Measurements from ENCODE around the gene LGALS8. TPM values are rescaled to one million over a fixed set of nuclear protein-coding genes. Genes with fewer than 3 reads are reported as not detected.

LGALS8 gene
- total RNA-seq, 3 donors from 2014 or later: 55.3 to 74.3 (median 56.4) TPM

DNA sequence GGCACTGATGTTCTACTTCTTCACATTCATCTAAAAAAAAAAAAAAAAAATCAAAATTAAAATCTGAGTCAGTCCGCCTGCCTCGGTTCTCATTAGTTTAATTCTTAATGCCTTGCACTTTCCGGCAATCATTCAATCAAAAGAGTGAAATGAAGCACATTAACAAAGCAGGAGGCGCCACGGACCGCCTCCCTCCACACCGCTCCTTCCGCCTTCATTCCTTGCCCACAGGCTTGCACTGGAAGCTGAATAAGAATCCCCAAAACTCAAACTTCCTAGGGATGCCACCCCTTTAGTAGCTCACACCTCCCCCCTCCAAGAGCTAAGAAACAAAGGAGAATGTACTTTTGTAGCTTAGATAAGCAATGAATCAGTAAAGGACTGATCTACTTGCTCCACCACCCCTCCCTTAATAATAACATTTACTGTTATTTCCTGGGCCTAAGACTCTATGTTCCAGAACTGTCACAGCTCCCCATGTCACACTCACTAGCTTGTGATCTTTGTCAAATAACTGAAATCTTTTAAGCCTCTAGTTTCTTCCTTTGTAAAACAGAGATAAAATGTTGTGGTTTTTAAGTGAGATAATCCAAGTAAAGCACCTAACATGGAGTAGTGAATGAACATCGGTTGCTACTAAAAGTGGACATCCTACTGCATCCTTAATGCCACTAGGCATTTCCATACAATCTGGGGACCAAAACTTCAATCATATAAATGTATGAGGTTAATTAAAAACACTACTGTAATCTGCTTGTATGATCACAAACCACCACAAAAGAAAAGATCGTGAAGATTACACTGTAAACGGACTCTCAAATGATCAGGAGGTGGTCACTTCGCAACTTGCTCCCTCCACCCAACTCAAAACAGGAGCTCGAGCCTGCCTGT, 27.4 kb downstream of the LGALS8 start:
- H3K4me3 ChIP-seq: no peak overlapping the region
- intact Hi-C loops (cut with DNase I, micrococcal nuclease): no loop called here
- H3K36me3 ChIP-seq (ENCODE audit: low read depth): peaks cover 8% of the 10 kb centered on the region
- H3K4me1 ChIP-seq (ENCODE audit: low read depth): no peaks in the 10 kb centered on the region
- DNase-seq (no peak), ATAC-seq (no peak)
- H3K9me3 ChIP-seq: no peaks in the 10 kb centered on the region
- no peak for TF ChIP-seq CTCF (IDR thresholded peaks at IDR 0.05)

- no peaks in the 10 kb centered on the region for H3K4me1 ChIP-seq (ENCODE audit: low read depth)
- ATAC-seq (no peak), DNase-seq (no peak)
- no peak for TF ChIP-seq CTCF (IDR thresholded peaks at IDR 0.05)
- no peaks in the 10 kb centered on the region for H3K9me3 ChIP-seq
- no peak overlapping the region for H3K4me3 ChIP-seq
- peaks cover 13% of the 10 kb centered on the region for H3K36me3 ChIP-seq (ENCODE audit: low read depth)
- intact Hi-C loops (cut with DNase I, micrococcal nuclease): no loop called here
Measured at GRCh38 chr1:236552096-236552495, 28.3 kb downstream of the LGALS8 start.

DNA sequence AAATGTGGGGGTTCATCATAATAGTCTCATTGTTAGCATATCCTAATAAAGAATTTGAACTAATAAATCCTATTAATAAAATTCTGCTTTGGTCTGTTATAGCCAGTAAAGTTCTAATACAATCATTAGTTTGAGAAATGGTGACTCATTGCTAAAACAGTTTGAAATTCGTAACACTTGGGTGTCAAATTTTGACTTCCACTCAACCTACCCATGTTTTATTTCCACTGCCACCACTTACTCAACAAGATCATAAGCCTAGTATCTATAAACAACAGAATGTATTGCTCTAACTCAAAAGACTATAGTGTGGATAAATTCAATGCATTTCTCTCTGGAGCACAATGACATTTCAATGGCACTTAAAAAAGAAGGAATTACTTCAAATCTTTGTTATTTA, 29.1 kb downstream of the LGALS8 start:
- peaks cover 13% of the 10 kb centered on the region for H3K36me3 ChIP-seq (ENCODE audit: low read depth)
- no peak for TF ChIP-seq CTCF (IDR thresholded peaks at IDR 0.05)
- DNase-seq (no peak), ATAC-seq (no peak)
- no peaks in the 10 kb centered on the region for H3K9me3 ChIP-seq
- H3K4me3 ChIP-seq: no peak overlapping the region
- H3K4me1 ChIP-seq (ENCODE audit: low read depth): no peaks in the 10 kb centered on the region
- intact Hi-C loops (cut with DNase I, micrococcal nuclease): no loop called here

GRCh38 chr1:236553370-236553769, 29.6 kb downstream of the LGALS8 start:
- ATAC-seq (no peak), DNase-seq (no peak)
- peaks cover 13% of the 10 kb centered on the region for H3K36me3 ChIP-seq (ENCODE audit: low read depth)
- no peak for TF ChIP-seq CTCF (IDR thresholded peaks at IDR 0.05)
- H3K9me3 ChIP-seq: no peaks in the 10 kb centered on the region
- no peak overlapping the region for H3K4me3 ChIP-seq
- intact Hi-C loops (cut with DNase I, micrococcal nuclease): no loop called here
- H3K4me1 ChIP-seq (ENCODE audit: low read depth): no peaks in the 10 kb centered on the region

DNA sequence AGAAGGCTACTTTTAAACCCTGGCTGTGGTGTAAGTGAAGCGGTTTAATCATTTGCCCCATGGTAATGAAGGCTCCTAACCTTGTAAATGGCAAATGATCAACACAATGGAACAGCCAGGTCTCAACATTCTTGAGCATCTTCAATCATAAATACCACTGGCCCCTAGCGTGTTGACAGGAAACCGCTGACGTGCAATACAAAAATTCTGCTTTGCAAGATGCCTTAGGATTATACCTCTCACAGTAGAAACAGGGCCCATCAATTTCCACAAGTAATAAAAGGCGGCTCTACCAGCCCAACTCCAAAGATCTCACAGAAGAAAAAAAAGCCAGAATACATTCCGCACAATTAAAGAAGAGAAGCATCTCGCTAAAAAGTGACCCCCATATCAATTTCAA, 32.8 kb downstream of the LGALS8 start:
- no peak for TF ChIP-seq CTCF (IDR thresholded peaks at IDR 0.05)
- intact Hi-C loops (cut with DNase I, micrococcal nuclease): no loop called here
- no peak for DNase-seq
- H3K36me3 ChIP-seq (ENCODE audit: low read depth): peaks cover 13% of the 10 kb centered on the region
- H3K9me3 ChIP-seq: no peaks in the 10 kb centered on the region
- H3K4me3 ChIP-seq: no peak overlapping the region
- no peak for ATAC-seq
- H3K4me1 ChIP-seq (ENCODE audit: low read depth): no peaks in the 10 kb centered on the region

Data from mucosa of descending colon (tissue), 3 donors.